ENCODE measurements around the gene SOX21.

- TF ChIP-seq EZH2 (IDR thresholded peaks at IDR 0.05; ENCODE audit: borderline replicate concordance, insufficient read depth, low read length, poor library complexity, severe bottlenecking) (no peak), CTCF (IDR thresholded peaks at IDR 0.05; ENCODE audit: poor library complexity, severe bottlenecking) (no peak), EP300 (conservative IDR thresholded peaks at IDR 0.05; ENCODE audit: poor library complexity, severe bottlenecking) (no peak), MXI1 (conservative IDR thresholded peaks at IDR 0.05; ENCODE audit: poor library complexity, severe bottlenecking) (no peak), SMC3 (conservative IDR thresholded peaks at IDR 0.05; ENCODE audit: poor library complexity) (no peak)
These were observed 49.9 kb downstream of the SOX21 start for GRCh38 chr13:94662274-94662945.
